GM06990 (cell line): ENCODE results near the gene TSPAN9.

Experiments
- DNase-seq: peaks from one replicate; pipeline ENCODE4 v3.0.0-alpha.2; 2011; ENCODE audit not compliant: insufficient read length; ENCODE audit errors: extremely low read depth
- H3K27me3 ChIP-seq: replicated peaks from 2 replicates; pipeline ENCODE4 v1.6.0; 2011; ENCODE audit warnings: low read length; ENCODE audit not compliant: control insufficient read depth, insufficient read depth
- H3K36me3 ChIP-seq: 2 replicates; pipeline ENCODE4 v1.5.1; 2011; ENCODE audit warnings: low read length; ENCODE audit not compliant: control insufficient read depth, insufficient read depth
- H3K4me3 ChIP-seq: replicated peaks from 2 replicates; pipeline ENCODE4 v1.5.1; 2011; ENCODE audit warnings: low read depth, mild to moderate bottlenecking, control low read depth, low read length
- TF ChIP-seq, protein P1 (sequence below): IDR thresholded peaks from 2 replicates; pipeline ENCODE4 v1.5.1; 2011; ENCODE audit warnings: low read length, control low read depth, mild to moderate bottlenecking, inconsistent platforms; ENCODE audit not compliant: insufficient read depth, poor library complexity, severe bottlenecking

The TSPAN9 gene

DNA sequence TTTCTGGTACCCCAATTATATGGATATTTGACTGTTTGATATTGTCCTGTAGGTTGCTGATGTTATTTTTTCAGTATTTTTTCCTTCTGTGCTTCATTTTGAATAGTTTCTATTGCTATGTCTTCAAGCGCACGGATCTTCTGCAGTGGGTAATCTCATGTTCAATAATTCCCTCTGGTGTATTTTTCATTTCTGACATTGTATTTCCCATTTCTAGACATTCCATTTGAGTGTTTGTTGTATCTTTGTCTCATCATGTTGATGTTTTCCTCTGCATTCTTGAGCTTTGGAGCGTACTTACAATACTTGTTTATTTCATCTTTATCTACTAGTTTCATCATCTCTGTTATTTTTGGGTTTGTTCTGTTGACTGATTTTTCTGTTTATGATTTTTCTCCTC is 22.0 kb downstream of the TSPAN9 start:
- Histone ChIP-seq H3K27me3 (no peaks in the 10 kb centered on the region), H3K4me3 (no peak overlapping the region), H3K36me3 (no peaks in the 10 kb centered on the region)
- DNase-seq = no peak
- TF ChIP-seq, protein P1, sequence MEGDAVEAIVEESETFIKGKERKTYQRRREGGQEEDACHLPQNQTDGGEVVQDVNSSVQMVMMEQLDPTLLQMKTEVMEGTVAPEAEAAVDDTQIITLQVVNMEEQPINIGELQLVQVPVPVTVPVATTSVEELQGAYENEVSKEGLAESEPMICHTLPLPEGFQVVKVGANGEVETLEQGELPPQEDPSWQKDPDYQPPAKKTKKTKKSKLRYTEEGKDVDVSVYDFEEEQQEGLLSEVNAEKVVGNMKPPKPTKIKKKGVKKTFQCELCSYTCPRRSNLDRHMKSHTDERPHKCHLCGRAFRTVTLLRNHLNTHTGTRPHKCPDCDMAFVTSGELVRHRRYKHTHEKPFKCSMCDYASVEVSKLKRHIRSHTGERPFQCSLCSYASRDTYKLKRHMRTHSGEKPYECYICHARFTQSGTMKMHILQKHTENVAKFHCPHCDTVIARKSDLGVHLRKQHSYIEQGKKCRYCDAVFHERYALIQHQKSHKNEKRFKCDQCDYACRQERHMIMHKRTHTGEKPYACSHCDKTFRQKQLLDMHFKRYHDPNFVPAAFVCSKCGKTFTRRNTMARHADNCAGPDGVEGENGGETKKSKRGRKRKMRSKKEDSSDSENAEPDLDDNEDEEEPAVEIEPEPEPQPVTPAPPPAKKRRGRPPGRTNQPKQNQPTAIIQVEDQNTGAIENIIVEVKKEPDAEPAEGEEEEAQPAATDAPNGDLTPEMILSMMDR = no peak

DNA sequence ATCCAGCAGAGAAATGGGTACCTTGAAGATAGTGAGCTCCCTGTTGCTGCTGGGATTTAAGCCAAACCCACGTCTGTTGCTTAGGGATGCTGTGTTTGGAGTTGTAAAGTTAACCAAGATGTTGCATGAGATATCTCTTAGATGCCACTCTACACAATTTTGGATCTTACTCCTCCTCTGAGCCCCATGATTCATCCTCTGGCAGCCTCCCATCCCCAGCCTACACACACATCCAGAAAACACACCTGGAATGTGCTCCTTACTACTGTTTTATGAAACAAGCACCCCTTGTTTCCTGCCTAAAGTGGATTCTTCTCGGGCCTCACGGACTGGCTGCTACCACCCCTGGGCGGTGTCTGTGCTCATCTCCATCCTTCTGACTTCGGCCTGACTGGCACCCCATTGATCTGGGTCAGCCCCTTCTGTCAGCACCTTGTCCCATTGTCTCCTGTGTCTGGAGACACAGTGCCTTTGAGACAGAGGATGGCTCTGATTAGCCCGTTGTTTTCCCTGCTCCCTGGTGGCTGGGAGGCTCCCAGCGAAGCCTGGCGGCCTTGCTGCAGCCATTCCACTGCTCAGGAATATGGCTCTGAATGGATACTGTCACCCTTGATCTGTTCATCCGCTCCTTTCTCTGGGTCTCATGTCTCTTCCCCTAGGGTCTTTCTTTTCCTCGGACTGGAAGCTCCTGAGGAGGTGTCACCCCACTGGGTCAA is 24.3 kb downstream of the TSPAN9 start:
- TF ChIP-seq, protein P1 = no peak
- Histone ChIP-seq H3K36me3 (no peaks in the 10 kb centered on the region), H3K27me3 (no peaks in the 10 kb centered on the region), H3K4me3 (no peak overlapping the region)
- no peak for DNase-seq

DNA sequence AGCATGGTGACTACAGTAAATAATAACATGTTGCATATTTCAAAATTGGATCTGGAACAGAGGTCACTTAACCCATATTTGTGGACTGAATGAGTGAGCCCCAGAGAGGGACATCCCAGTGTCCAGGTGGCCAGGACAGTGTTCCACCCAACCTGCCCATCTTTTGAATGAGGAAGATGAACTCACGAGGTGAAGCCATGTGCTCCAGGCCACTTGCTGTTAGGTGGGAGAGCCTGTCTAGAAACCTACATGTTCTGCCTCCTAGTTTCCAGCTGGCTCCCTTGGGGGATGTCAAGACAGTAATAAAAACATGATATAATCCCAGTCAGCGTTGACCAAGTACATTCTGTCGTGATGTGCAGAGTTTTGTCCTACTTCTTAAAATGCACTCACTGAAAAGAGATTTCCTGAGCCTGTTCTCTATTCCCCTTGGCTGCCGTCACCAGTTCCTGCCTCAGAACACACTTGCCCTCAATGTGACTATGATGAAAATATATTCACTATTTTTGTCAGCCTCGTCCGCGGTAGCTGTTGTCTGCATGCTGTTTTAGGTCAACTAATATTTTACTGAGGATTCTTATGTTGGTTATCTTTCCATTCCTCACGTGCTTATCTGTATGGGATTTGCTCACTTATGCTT is 25.7 kb downstream of the TSPAN9 start:
- H3K27me3 ChIP-seq = no peaks in the 10 kb centered on the region
- TF ChIP-seq, protein P1 = no peak
- no peak for DNase-seq
- no peaks in the 10 kb centered on the region for H3K36me3 ChIP-seq
- no peak overlapping the region for H3K4me3 ChIP-seq

DNA sequence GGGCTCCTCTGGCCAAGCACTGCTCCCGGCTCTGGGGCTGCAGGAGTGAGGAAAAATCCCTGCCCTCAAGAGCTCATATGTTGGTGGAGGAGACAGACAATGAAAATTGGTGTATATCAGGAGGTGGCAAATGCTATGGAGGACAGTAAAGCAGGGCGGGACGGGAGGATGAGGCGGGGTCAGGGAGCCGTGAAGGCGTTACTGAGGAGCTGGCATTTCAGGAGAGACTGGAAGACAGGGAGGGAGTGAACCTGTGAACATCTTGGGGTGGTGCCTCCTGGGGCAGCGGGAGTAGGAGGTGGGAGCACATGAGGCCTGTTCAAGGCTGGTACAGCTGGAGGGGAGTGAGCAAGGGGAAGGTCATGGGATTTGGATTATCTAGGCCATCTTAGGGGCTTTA is 26.6 kb downstream of the TSPAN9 start:
- Histone ChIP-seq H3K4me3 (no peak overlapping the region), H3K27me3 (no peaks in the 10 kb centered on the region), H3K36me3 (no peaks in the 10 kb centered on the region)
- TF ChIP-seq, protein P1 = no peak
- no peak for DNase-seq

DNA sequence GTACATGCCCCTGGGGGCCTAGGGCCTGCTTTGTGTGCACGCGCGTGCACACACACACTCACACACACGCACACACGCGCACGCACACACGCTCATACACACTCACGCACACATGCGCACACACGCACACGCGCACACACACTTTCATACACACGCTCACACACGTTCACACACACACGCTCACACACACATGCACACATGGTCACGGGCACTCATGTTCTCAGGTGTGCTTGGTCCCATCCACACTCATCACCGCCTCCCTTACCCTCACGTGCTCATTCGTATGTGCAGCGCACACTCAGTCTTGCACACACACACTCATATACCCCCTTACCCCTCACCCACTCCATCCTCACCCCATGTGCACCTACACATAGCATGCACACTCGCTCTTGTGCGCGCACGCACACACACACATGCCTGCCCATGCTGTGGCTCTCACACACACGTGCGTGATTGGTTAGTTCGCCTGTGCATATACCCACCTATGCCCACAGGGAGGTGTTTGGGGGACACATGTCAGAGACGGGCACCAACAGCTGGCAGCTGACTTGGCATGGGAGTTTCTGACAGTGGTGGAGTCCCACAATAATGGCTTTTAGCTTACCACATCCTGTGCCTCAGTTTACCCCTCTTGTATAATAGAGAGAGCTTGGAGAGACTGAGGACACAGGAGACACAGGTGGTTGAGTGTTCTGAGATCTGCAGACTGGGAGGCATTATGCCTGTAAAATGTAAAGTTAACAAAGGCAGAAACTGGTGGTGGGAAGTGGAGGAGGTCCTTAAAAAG is 28.7 kb downstream of the TSPAN9 start:
- Histone ChIP-seq H3K27me3 (no peaks in the 10 kb centered on the region), H3K36me3 (no peaks in the 10 kb centered on the region), H3K4me3 (no peak overlapping the region)
- no peak for DNase-seq
- TF ChIP-seq, protein P1 = no peak
